Muscle layer of colon (tissue), 2 donors: ENCODE data around the gene RAP1B.
A peak's percentile ranks its signal among the peaks of the same experiment; 100 is the strongest.

Experiments
- H3K27ac ChIP-seq: one replicate; pipeline ENCODE4 v1.7.0; 2013; ENCODE audit warnings: low read depth, mild to moderate bottlenecking, low read length, moderate library complexity
- H3K27me3 ChIP-seq, 2 donors: one replicate each; pipeline ENCODE4 v1.7.0; 2013; ENCODE audit warnings: low read length in 2 of 2, mild to moderate bottlenecking in 2 of 2; ENCODE audit not compliant: insufficient read depth in 2 of 2, control insufficient read depth in 1 of 2
- H3K36me3 ChIP-seq: one replicate; pipeline ENCODE4 v1.7.0; 2013; ENCODE audit warnings: mild to moderate bottlenecking, low read length; ENCODE audit not compliant: insufficient read depth
- H3K4me1 ChIP-seq: one replicate; pipeline ENCODE4 v1.7.0; 2013; ENCODE audit warnings: mild to moderate bottlenecking, low read length; ENCODE audit not compliant: insufficient read depth
- H3K4me3 ChIP-seq, 2 donors: one replicate each; pipeline ENCODE4 v1.7.0; 2013; ENCODE audit warnings: low read length in 2 of 2, low read depth in 1 of 2, mild to moderate bottlenecking in 1 of 2, moderate library complexity in 1 of 2
- H3K9ac ChIP-seq: one replicate; pipeline ENCODE4 v1.7.0; 2013; ENCODE audit warnings: low read length
- H3K9me3 ChIP-seq: one replicate; pipeline ENCODE4 v1.7.0; 2013; ENCODE audit warnings: mild to moderate bottlenecking, low read length
- donor health status: abdominal sarcoma.
- donor health status: Adenocarcinoma of cecum.

The RAP1B gene

DNA sequence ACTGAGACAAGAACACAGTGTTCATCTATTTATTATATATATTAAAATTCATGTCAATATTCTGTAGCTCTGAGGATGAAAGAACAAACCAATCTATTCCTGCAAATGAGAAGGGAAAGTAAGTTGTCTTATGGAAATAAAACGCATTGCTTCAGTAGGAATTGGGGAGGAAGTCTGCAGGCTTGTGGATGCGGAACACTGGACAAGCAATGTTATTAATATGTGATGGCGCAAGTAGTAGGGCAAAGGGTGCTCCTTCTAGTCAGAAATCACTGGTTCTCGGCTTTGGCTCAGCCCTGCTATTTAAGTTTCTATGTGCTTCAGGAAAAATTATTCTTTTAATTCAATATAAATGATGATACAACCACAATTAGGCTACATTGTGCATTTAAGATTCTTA, 28.8 kb upstream of the RAP1B start:
- Histone ChIP-seq H3K4me3 (no peak overlapping the region), H3K36me3 (no peaks in the 10 kb centered on the region), H3K27ac (no peak overlapping the region), H3K27me3 (no peaks in the 10 kb centered on the region), H3K9me3 (no peaks in the 10 kb centered on the region), H3K4me1 (no peaks in the 10 kb centered on the region), H3K9ac (no peak overlapping the region)

DNA sequence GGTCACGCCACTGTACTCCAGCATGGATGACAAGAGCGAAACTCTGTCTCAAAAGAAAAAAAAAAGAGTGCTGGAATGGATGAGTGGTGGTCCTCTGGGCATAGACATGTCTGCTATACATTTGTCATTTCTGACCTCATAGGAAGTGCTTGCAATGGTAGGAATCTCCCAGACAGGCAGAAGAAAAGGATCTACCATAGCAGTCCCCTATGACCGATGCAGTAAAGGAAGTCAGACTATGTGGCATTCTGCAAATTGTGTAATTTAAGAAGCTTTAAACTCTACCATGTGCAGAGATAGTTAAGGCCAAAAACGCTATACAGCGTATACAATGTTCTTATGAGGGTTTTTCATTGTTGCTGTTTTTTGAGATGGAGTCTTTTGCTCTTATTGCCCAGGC, 24.7 kb upstream of the RAP1B start:
- no peak overlapping the region for H3K27ac ChIP-seq
- peaks cover 14% of the 10 kb centered on the region for H3K9me3 ChIP-seq
- no peaks in the 10 kb centered on the region for H3K27me3 ChIP-seq
- H3K4me1 ChIP-seq, result no peaks in the 10 kb centered on the region
- H3K4me3 ChIP-seq, result no peak overlapping the region
- H3K9ac ChIP-seq, result no peak overlapping the region
- no peaks in the 10 kb centered on the region for H3K36me3 ChIP-seq

DNA sequence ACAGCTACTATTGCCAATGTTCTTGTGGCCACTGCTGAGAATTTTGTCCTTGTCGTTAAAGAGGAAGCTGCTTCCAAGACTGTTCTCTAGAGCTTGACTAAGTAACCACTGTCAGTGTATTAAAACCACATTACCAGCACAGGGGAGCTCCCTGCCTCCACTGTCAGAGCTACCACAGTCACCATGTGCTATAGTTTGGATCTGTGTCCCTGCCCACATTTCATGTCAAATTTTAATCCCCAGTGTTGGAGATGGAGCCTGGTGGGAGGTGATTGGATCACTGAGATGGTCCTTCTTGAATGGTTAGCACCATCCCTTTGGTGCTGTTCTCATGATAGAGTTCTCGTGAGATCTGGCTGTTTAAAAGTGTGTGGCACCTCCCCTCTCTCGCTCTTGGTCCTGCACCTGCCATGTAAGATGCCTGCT, 23.2 kb upstream of the RAP1B start:
- Histone ChIP-seq H3K4me1 (no peaks in the 10 kb centered on the region), H3K36me3 (no peaks in the 10 kb centered on the region), H3K4me3 (no peak overlapping the region), H3K27me3 (no peaks in the 10 kb centered on the region), H3K9ac (no peak overlapping the region), H3K27ac (no peak overlapping the region), H3K9me3 (peaks cover 14% of the 10 kb centered on the region)

GRCh38 chr12:68589194-68589593, 21.5 kb upstream of the RAP1B start:
- no peak overlapping the region for H3K4me3 ChIP-seq
- H3K27me3 ChIP-seq, result no peaks in the 10 kb centered on the region
- H3K36me3 ChIP-seq, result no peaks in the 10 kb centered on the region
- H3K27ac ChIP-seq, result no peak overlapping the region
- H3K9ac ChIP-seq, result no peak overlapping the region
- no peaks in the 10 kb centered on the region for H3K4me1 ChIP-seq
- peaks cover 14% of the 10 kb centered on the region for H3K9me3 ChIP-seq

DNA sequence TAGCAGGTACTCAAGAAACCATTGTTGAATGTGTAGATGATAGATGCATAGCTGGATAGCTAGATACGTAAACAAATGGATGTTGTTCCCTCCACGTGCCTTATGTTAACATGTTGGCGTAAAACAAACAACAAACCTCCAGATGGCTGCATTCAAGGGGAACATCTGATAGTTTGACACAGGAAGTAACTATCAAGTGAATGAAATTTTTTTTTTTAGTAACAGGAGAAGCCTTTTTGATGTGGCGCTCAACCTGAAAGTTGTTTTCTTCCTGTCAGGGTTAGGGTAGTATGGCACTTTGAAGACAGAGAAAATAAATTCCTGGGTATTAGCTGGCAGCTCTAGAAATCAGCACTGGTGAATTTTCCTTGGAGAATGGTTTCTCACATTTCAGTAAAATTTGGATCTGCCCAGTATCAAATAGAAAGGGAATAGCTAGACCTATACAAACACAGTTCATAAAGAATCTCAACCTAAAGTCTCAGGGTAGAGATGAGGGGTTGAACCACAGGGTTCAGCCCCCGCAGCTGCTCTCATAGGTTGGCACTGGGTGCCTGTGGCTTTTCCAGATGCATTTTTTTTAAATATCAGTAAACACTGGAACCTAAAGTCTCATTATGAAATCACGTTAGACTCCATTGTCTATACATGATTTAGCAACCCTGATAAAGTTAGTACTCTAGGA, 18.8 kb upstream of the RAP1B start:
- Histone ChIP-seq H3K27me3 (no peaks in the 10 kb centered on the region), H3K36me3 (no peaks in the 10 kb centered on the region), H3K4me1 (no peaks in the 10 kb centered on the region), H3K9ac (no peak overlapping the region), H3K4me3 (no peak overlapping the region), H3K27ac (no peak overlapping the region), H3K9me3 (peaks cover 14% of the 10 kb centered on the region)

DNA sequence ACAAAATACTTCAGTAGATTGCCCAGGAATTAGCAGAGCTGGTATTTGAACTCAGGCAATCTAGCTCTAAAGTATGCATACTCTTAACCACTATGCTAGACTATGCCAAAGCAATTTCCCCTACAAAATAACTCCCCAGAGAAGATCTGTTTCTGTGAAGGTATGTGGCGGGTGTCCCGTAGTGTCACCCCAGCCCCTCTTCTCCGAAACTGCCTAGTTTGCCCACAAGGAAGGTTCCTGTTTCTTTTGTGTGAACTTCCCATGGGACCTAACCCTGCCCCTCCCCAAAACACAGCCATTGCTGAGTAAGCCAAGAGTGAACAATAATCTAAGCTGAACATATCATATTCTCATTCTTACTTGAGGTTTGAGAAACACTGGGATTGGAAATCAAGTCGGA, 15.5 kb upstream of the RAP1B start:
- no peaks in the 10 kb centered on the region for H3K36me3 ChIP-seq

DNA sequence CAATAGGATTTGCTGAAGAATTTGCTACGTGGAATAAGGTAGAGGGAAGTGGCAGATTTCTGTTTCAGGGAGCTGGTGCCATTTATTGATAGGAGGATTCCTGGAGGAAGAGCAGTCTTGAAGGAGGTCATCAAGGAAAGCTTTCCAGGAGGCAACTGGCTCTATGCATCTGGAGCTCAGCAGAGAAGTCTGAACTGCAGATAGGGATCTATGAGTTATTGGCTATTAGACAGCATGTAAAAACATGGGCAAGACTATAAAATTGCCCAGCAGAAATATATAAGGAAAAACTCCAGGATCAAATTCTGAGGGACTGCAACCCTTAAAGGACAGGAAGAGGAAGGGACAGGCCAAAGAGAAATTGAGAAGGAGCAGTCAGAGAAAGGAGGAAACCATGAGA, 8.9 kb upstream of the RAP1B start:
- no peaks in the 10 kb centered on the region for H3K4me1 ChIP-seq
- no peaks in the 10 kb centered on the region for H3K9me3 ChIP-seq
- H3K9ac ChIP-seq, result no peak overlapping the region
- H3K27me3 ChIP-seq, result no peaks in the 10 kb centered on the region
- no peaks in the 10 kb centered on the region for H3K36me3 ChIP-seq
- no peak overlapping the region for H3K4me3 ChIP-seq
- H3K27ac ChIP-seq, result no peak overlapping the region

More for the DNA sequence above, 15.5 kb upstream of the RAP1B start:
- Histone ChIP-seq H3K27ac (no peak overlapping the region), H3K4me1 (no peaks in the 10 kb centered on the region), H3K4me3 (no peak overlapping the region), H3K27me3 (no peaks in the 10 kb centered on the region), H3K9me3 (peaks cover 2% of the 10 kb centered on the region), H3K9ac (no peak overlapping the region)

DNA sequence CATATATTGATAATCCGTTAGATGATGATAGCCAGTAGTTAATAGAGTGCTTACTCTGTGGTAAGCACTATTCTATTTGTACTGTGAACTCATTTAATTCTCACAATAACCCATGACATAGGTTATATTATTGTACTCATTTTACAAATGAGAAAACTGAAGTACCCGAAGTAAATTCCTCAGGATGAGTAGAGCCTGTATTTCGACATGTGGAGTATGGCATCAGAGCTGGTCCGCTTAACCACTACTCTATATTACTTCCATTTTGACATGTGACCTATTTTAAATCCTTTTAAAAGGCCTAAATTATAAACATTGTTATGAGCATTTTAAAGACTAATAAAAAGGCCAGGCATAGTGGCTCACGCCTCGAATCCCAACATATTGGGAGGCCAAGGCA, 8.0 kb upstream of the RAP1B start:
- H3K9ac ChIP-seq, result no peak overlapping the region
- no peak overlapping the region for H3K27ac ChIP-seq
- no peaks in the 10 kb centered on the region for H3K9me3 ChIP-seq
- H3K4me3 ChIP-seq, result no peak overlapping the region
- H3K4me1 ChIP-seq, result no peaks in the 10 kb centered on the region
- H3K36me3 ChIP-seq, result no peaks in the 10 kb centered on the region
- H3K27me3 ChIP-seq, result no peaks in the 10 kb centered on the region

- no peak overlapping the region for H3K9ac ChIP-seq
- H3K27ac ChIP-seq, result no peak overlapping the region
- peaks cover 4% of the 10 kb centered on the region for H3K4me1 ChIP-seq
- no peaks in the 10 kb centered on the region for H3K36me3 ChIP-seq
- H3K9me3 ChIP-seq, result no peaks in the 10 kb centered on the region
- no peak overlapping the region for H3K4me3 ChIP-seq
- H3K27me3 ChIP-seq, result no peaks in the 10 kb centered on the region
These were observed 2.5 kb upstream of the RAP1B start for GRCh38 chr12:68608191-68608590.

GRCh38 chr12:68609998-68610369, 715 bp upstream of the RAP1B start:
- peak overlapping the region; percentile 77 for H3K9ac ChIP-seq
- H3K4me3 ChIP-seq, result peak overlapping the region; percentile 45 to 80
- no peaks in the 10 kb centered on the region for H3K9me3 ChIP-seq
- H3K27me3 ChIP-seq, result no peaks in the 10 kb centered on the region
- H3K4me1 ChIP-seq, result peaks cover 22% of the 10 kb centered on the region
- H3K27ac ChIP-seq, result peak overlapping the region; percentile 70
- H3K36me3 ChIP-seq, result no peaks in the 10 kb centered on the region

- Histone ChIP-seq H3K27me3 (no peaks in the 10 kb centered on the region), H3K9me3 (no peaks in the 10 kb centered on the region), H3K27ac (peak overlapping the region; percentile 94), H3K9ac (peak overlapping the region; percentile 88), H3K36me3 (no peaks in the 10 kb centered on the region), H3K4me3 (peak overlapping the region; percentile 55 to 91), H3K4me1 (peaks cover 29% of the 10 kb centered on the region)
These were observed 551 bp downstream of the RAP1B start for GRCh38 chr12:68611094-68611805.

DNA sequence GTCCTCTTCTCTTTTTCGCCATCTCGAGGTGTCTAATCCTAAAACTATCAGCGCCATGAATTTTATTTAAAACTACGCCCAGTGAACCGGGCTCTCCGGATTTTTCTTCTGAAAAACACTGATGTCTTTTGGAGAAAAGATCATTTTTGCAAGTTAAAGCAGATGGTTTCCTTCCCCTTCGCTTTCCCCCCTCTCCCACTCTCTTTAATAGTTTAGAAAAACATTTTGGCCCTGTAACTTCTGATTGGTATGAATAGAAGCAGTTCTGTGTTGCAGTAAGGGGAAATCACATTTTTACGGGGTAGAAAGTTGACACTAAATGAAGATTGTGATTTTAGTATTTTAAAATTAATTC, 1.1 kb downstream of the RAP1B start:
- H3K27ac ChIP-seq, result peak overlapping the region; percentile 94
- H3K27me3 ChIP-seq, result no peaks in the 10 kb centered on the region
- H3K9ac ChIP-seq, result peak overlapping the region; percentile 88
- H3K9me3 ChIP-seq, result no peaks in the 10 kb centered on the region
- H3K36me3 ChIP-seq, result no peaks in the 10 kb centered on the region
- peaks cover 33% of the 10 kb centered on the region for H3K4me1 ChIP-seq
- peak overlapping the region; percentile 55 to 91 for H3K4me3 ChIP-seq
